Measurements from ENCODE around the gene HNF4A. TPM values are rescaled to one million over a fixed set of nuclear protein-coding genes. Genes with fewer than 3 reads are reported as not detected.
A peak's percentile ranks its signal among the peaks of the same experiment; 100 is the strongest.

Gene HNF4A
- total RNA-seq, 1 donor from 2014 or later: not detected

- no peak for DNase-seq
Observed at GRCh38 chr20:44445742-44446710, 90.5 kb downstream of the HNF4A start.

GRCh38 chr20:44447827-44448419 lies 92.4 kb downstream of the HNF4A start:
- DNase-seq: no peak

- peak; percentile 2 for DNase-seq
Observed at GRCh38 chr20:44448753-44449546, 93.5 kb downstream of the HNF4A start.

GRCh38 chr20:44449864-44450263 lies 94.4 kb downstream of the HNF4A start:
- no peak for DNase-seq

GRCh38 chr20:44450281-44450889 lies 94.9 kb downstream of the HNF4A start:
- DNase-seq: no peak

- DNase-seq: no peak
Observed at GRCh38 chr20:44450903-44451450, 95.5 kb downstream of the HNF4A start.

- DNase-seq: no peak
Observed at GRCh38 chr20:44454306-44454963, 98.9 kb downstream of the HNF4A start.

GRCh38 chr20:44455126-44455525 lies 99.6 kb downstream of the HNF4A start:
- no peak for DNase-seq

GRCh38 chr20:44456611-44457010 lies 101.1 kb downstream of the HNF4A start:
- no peak for DNase-seq

GRCh38 chr20:44457016-44457415 lies 101.5 kb downstream of the HNF4A start:
- no peak for DNase-seq

GRCh38 chr20:44459271-44459670 lies 103.8 kb downstream of the HNF4A start:
- no peak for DNase-seq

GRCh38 chr20:44460795-44461141 lies 105.3 kb downstream of the HNF4A start:
- peak; percentile 21 for DNase-seq

GRCh38 chr20:44461142-44461802 lies 105.8 kb downstream of the HNF4A start:
- DNase-seq: no peak

GRCh38 chr20:44461803-44462174 lies 106.3 kb downstream of the HNF4A start:
- no peak for DNase-seq

GRCh38 chr20:44463466-44463865 lies 108.0 kb downstream of the HNF4A start:
- DNase-seq: no peak

GRCh38 chr20:44464514-44464913 lies 109.0 kb downstream of the HNF4A start:
- DNase-seq: no peak

- no peak for DNase-seq
Observed at GRCh38 chr20:44465001-44465560, 109.6 kb downstream of the HNF4A start.

GRCh38 chr20:44467289-44467883 lies 111.9 kb downstream of the HNF4A start:
- no peak for DNase-seq

GRCh38 chr20:44468044-44468782 lies 112.7 kb downstream of the HNF4A start:
- DNase-seq: no peak

- DNase-seq: no peak
Observed at GRCh38 chr20:44470327-44470726, 114.8 kb downstream of the HNF4A start.
